CD4-positive, alpha-beta T cell treated with Interleukin-21 for 1 hour (primary cell): Measurements from ENCODE around the gene C10orf71.

Source experiments
- DNase-seq: peaks from one replicate; pipeline ENCODE4 v3.0.0-alpha.2; 2020

Gene C10orf71

GRCh38 chr10:49296836-49297235, 2.1 kb upstream of the C10orf71 start:
- DNase-seq: no peak

- DNase-seq: no peak
Observed at GRCh38 chr10:49297818-49298670, 926 bp upstream of the C10orf71 start.

- DNase-seq: no peak
Observed at GRCh38 chr10:49298671-49298982, 343 bp upstream of the C10orf71 start.

GRCh38 chr10:49299816-49300139, 808 bp downstream of the C10orf71 start:
- DNase-seq: no peak

- DNase-seq: no peak
Observed at GRCh38 chr10:49300140-49300974, 1.4 kb downstream of the C10orf71 start.

- no peak for DNase-seq
Observed at GRCh38 chr10:49301302-49301701, 2.3 kb downstream of the C10orf71 start.

GRCh38 chr10:49302088-49302487, 3.1 kb downstream of the C10orf71 start:
- DNase-seq: no peak

GRCh38 chr10:49303711-49304110, 4.7 kb downstream of the C10orf71 start:
- DNase-seq: no peak

- no peak for DNase-seq
Observed at GRCh38 chr10:49304137-49304536, 5.2 kb downstream of the C10orf71 start.

GRCh38 chr10:49307921-49308320, 9.0 kb downstream of the C10orf71 start:
- DNase-seq: no peak

- no peak for DNase-seq
Observed at GRCh38 chr10:49308881-49309280, 9.9 kb downstream of the C10orf71 start.

GRCh38 chr10:49309691-49310411, 10.9 kb downstream of the C10orf71 start:
- peak; percentile 28 for DNase-seq

GRCh38 chr10:49310460-49310859, 11.5 kb downstream of the C10orf71 start:
- peak; percentile 1 for DNase-seq

- DNase-seq: no peak
Observed at GRCh38 chr10:49310901-49311554, 12.1 kb downstream of the C10orf71 start.

- no peak for DNase-seq
Observed at GRCh38 chr10:49311555-49312236, 12.7 kb downstream of the C10orf71 start.

- no peak for DNase-seq
Observed at GRCh38 chr10:49312246-49312869, 13.4 kb downstream of the C10orf71 start.

GRCh38 chr10:49313501-49314070, 14.6 kb downstream of the C10orf71 start:
- no peak for DNase-seq

GRCh38 chr10:49314806-49315205, 15.8 kb downstream of the C10orf71 start:
- DNase-seq: no peak

- DNase-seq: no peak
Observed at GRCh38 chr10:49318028-49318427, 19.1 kb downstream of the C10orf71 start.

- DNase-seq: no peak
Observed at GRCh38 chr10:49318755-49319154, 19.8 kb downstream of the C10orf71 start.

- DNase-seq: no peak
Observed at GRCh38 chr10:49319206-49319605, 20.2 kb downstream of the C10orf71 start.

GRCh38 chr10:49320191-49320590, 21.2 kb downstream of the C10orf71 start:
- no peak for DNase-seq
